HCT116 (cell line): ENCODE data around the gene HADH. TPM values are rescaled to one million over a fixed set of nuclear protein-coding genes. Genes with fewer than 3 reads are reported as not detected.

ENCODE experiments used
- ATAC-seq: fragments of 200-7000 bp; cut with Tn5 transposase; 2 replicates; pipeline ENCODE4 v1.9.1; 2020; ENCODE audit warnings: mild to moderate bottlenecking, moderate library complexity
- BruUV-seq: library from RNA; stranded (reverse); fragments of 400-500 nt; replicated peaks from 2 replicates; lab custom pipeline; 2021; lab: Mats Ljungman, UMichigan
- CTCF ChIA-PET: fragments of 300-600 bp; sonication (Branson Sonifier 250); formaldehyde crosslinking; loops from one replicate; lab custom pipeline; 2021; ENCODE audit warnings: antibody characterized with exemption; lab: Charles Lee
- POLR2A ChIA-PET: fragments of 300-600, 350-600 bp; sonication (Branson Sonifier 250); formaldehyde crosslinking; loops from one replicate; lab custom pipeline; 2021; ENCODE audit warnings: antibody characterized with exemption; lab: Charles Lee
- RAD21 ChIA-PET, 2 experiments: fragments of 300-600 bp; sonication (Branson Sonifier 250); formaldehyde crosslinking; loops; one replicate each; lab custom pipeline; 2023; ENCODE audit warnings: low total read pairs in 2 of 2; ENCODE audit not compliant: uncharacterized antibody in 2 of 2, unreplicated experiment in 2 of 2, low non-redundant PET in 1 of 2; lab: Charles Lee
- DNase-seq: peaks from one replicate; pipeline ENCODE4 v3.0.0-alpha.2; 2010; ENCODE audit warnings: low read depth, low spot score
- H2AFZ ChIP-seq: fragments of 200-600 bp; shearing (Covaris generic), sonication (generic); 2 replicates; pipeline ENCODE4 v1.6.1; 2017; ENCODE audit warnings: low read depth, mixed run types, mixed read lengths, antibody characterized with exemption, low read length; ENCODE audit not compliant: poor library complexity, severe bottlenecking
- H3K27ac ChIP-seq: 2 replicates; pipeline ENCODE4 v1.5.1; 2012; ENCODE audit warnings: low read depth, low read length
- H3K27me3 ChIP-seq: fragments of 200-600 bp; sonication (generic); 2 replicates; pipeline ENCODE4 v1.6.1; 2016; ENCODE audit warnings: mixed run types, low read length, mixed read lengths; ENCODE audit not compliant: insufficient read depth
- H3K36me3 ChIP-seq, 2 experiments: fragments of 200-500 bp in 1 of 2; fragments of 200-600 bp in 1 of 2; sonication (Bioruptor generic) in 1 of 2; sonication (generic) in 1 of 2; 2 replicates each; pipeline versions ENCODE4 v1.5.1 to v1.6.1; 2014 to 2016; ENCODE audit warnings: low read length in 2 of 2, inconsistent platforms in 1 of 2, mixed read lengths in 1 of 2, mixed run types in 1 of 2; ENCODE audit not compliant: insufficient read depth in 2 of 2, control insufficient read depth in 1 of 2
- H3K4me1 ChIP-seq, 2 experiments: fragments of 200-600 bp in 1 of 2; sonication (generic) in 1 of 2; 2 replicates each; pipeline versions ENCODE4 v1.5.1 to v1.6.1; 2012 to 2017; ENCODE audit warnings: low read length in 2 of 2, inconsistent platforms in 1 of 2, mild to moderate bottlenecking in 1 of 2, mixed read lengths in 1 of 2, mixed run types in 1 of 2, moderate library complexity in 1 of 2; ENCODE audit not compliant: insufficient read depth in 2 of 2, control insufficient read depth in 1 of 2
- H3K4me2 ChIP-seq: fragments of 200-600 bp; sonication (generic); 2 replicates; pipeline ENCODE4 v1.6.1; 2017; ENCODE audit warnings: mixed run types, low read length, mixed read lengths
- H3K4me3 ChIP-seq, 2 experiments: fragments of 200-600 bp in 1 of 2; sonication (generic) in 1 of 2; replicated peaks in 1 of 2; 2 replicates each; pipeline ENCODE4 v1.5.1; 2011 to 2016; ENCODE audit warnings: low read length in 2 of 2, control low read depth in 1 of 2, low read depth in 1 of 2, mild to moderate bottlenecking in 1 of 2, mixed read lengths in 1 of 2, mixed run types in 1 of 2
- H3K79me2 ChIP-seq: fragments of 200-600 bp; sonication (generic); 2 replicates; pipeline ENCODE4 v1.6.1; 2017; ENCODE audit warnings: mild to moderate bottlenecking, mixed run types, low read length, moderate library complexity, mixed read lengths; ENCODE audit not compliant: insufficient read depth
- H3K9ac ChIP-seq: fragments of 200-600 bp; sonication (generic); 2 replicates; pipeline ENCODE4 v1.6.1; 2016; ENCODE audit warnings: low read length, mixed read lengths
- H3K9me2 ChIP-seq: fragments of 200-600 bp; sonication (generic), shearing (Covaris generic); 2 replicates; pipeline ENCODE4 v1.6.1; 2017; ENCODE audit warnings: mixed run types, mild to moderate bottlenecking, moderate library complexity; ENCODE audit not compliant: insufficient read depth
- H3K9me3 ChIP-seq, 2 experiments: fragments of 200-500 bp in 1 of 2; fragments of 200-600 bp in 1 of 2; sonication (Bioruptor generic) in 1 of 2; sonication (generic) in 1 of 2; 2 replicates each; pipeline ENCODE4 v1.6.1; 2014 to 2017; ENCODE audit warnings: low read length in 2 of 2, mixed read lengths in 2 of 2, inconsistent platforms in 1 of 2, low read depth in 1 of 2, mild to moderate bottlenecking in 1 of 2, mixed run types in 1 of 2, moderate library complexity in 1 of 2; ENCODE audit not compliant: control insufficient read depth in 1 of 2, insufficient read depth in 1 of 2
- H4K20me1 ChIP-seq: fragments of 200-600 bp; sonication (generic), shearing (Covaris generic); 2 replicates; pipeline ENCODE4 v1.6.1; 2017; ENCODE audit warnings: mixed run types, mild to moderate bottlenecking, moderate library complexity; ENCODE audit not compliant: insufficient read depth
- ELF1 ChIP-seq: IDR thresholded peaks from 2 replicates; pipeline ENCODE4 v1.6.1; 2012; ENCODE audit warnings: low read depth, borderline replicate concordance
- POLR2A ChIP-seq: IDR thresholded peaks from 2 replicates; pipeline ENCODE4 v1.7.0; 2011; ENCODE audit warnings: borderline replicate concordance; ENCODE audit not compliant: insufficient read depth, insufficient read length; ENCODE audit errors: extremely low read depth
- POLR2AphosphoS5 ChIP-seq: IDR thresholded peaks from 2 replicates; pipeline ENCODE4 v1.6.1; 2011; ENCODE audit warnings: mild to moderate bottlenecking, low read depth, low read length, moderate library complexity
- YY1 ChIP-seq: IDR thresholded peaks from 2 replicates; pipeline ENCODE4 v1.6.1; 2011; ENCODE audit warnings: low read length, low read depth, moderate library complexity, mild to moderate bottlenecking; ENCODE audit not compliant: insufficient replicate concordance; ENCODE audit errors: extremely low read depth
- intact Hi-C: fragments of 100-400 bp; cut with micrococcal nuclease; formaldehyde crosslinking; loops from 2 replicates; pipeline ENCODE4 v1.10.0; 2022
- total RNA-seq: library from RNA; stranded (reverse); gene quantifications from one replicate; pipeline ENCODE4 v1.2.1, GENCODE V29; 2021; ENCODE audit not compliant: unreplicated experiment
- TF ChIP-seq, protein P1 (sequence below), 3 experiments: fragments of 200-600 bp in 1 of 3; sonication (generic) in 1 of 3; IDR thresholded peaks in 2 of 3; conservative IDR thresholded peaks in 1 of 3; 2 replicates each; pipeline ENCODE4 v1.5.1; 2012 to 2017; ENCODE audit warnings: low read depth in 2 of 3, low read length in 2 of 3, antibody characterized with exemption in 1 of 3, borderline replicate concordance in 1 of 3, control low read depth in 1 of 3, mild to moderate bottlenecking in 1 of 3, mixed read lengths in 1 of 3, mixed run types in 1 of 3, moderate library complexity in 1 of 3; ENCODE audit not compliant: insufficient read depth in 1 of 3
- TF ChIP-seq, protein P2 (sequence below): IDR thresholded peaks from 2 replicates; pipeline ENCODE4 v1.6.1; 2012; ENCODE audit warnings: low read depth

HADH gene
- total RNA-seq, 1 experiment from 2014 or later: 30.2 TPM

DNA sequence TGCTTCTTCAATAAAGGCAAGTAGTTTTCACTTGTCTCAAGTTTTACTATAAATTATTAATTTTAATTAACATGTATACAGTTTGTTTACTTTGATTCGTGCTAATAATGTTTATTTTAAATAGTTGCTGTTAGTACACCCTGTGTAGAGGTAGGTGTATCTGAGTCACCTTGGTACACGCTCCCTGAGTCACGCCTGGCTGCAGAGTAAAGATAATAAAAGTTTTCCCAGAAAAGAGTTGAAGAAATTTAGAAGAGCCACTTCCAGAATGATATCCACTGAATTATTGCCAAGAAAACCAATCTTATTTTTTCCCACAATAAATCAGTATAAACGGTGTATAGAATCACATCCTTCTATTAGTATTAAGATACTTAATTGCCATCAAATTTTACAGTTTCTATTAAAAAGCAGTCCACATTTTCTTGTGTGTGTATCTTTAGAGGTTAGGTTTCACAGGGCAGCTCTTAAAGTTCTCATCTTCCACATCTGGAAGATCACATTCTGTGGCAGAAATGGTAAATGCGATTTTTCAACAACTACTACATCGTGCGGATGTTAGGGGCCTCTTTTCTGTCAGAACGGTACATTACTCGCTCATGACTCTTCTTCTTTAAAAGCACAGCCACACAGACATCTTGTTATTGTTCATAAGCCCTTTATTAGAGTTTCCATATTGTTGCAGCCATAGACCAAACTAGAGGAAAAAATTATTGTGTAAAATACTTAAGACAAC is 55.4 kb downstream of the HADH start (continued):
- no peak for TF ChIP-seq POLR2AphosphoS5

DNA sequence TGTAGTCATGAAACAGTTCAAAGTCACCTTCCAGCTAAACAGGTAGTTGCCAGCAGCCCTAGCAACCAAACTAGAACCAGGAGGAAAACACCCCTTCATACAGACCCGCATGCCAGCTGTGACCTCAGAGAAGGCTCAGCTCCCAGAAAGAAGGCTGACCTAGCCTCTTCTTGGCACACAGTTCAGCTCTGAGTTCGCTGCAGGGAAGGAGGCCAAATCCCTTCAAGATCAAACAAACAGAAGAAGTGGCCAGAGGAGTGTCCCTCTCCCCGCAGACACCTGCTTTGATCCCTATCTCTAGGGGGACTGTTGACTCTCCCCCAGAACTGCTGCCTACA is 56.0 kb downstream of the HADH start:
- H3K4me2 ChIP-seq: no peak overlapping the region
- POLR2A ChIA-PET: no interaction called here
- H3K9me2 ChIP-seq: no peaks in the 10 kb centered on the region
- no peaks in the 10 kb centered on the region for H4K20me1 ChIP-seq
- no peaks in the 10 kb centered on the region for H3K9me3 ChIP-seq
- RAD21 ChIA-PET: no interaction called here
- H3K4me3 ChIP-seq: no peak overlapping the region
- CTCF ChIA-PET: interaction anchor here (1.6 kb wide), 1 partner anchor 9 kb away, joined by 3 read pairs; no protein-coding TSS in a partner anchor
- BruUV-seq: no TSS peak
- DNase-seq: no peak
- no peaks in the 10 kb centered on the region for H3K36me3 ChIP-seq
- H2AFZ ChIP-seq: no peak overlapping the region
- H3K27ac ChIP-seq: no peak overlapping the region
- intact Hi-C loops: no loop called here
- no peaks in the 10 kb centered on the region for H3K27me3 ChIP-seq
- peaks cover 3 to 5% of the 10 kb centered on the region in 2 experiments; a peak in 3 of 4 replicates for H3K4me1 ChIP-seq
- no peak for ATAC-seq
- no peak overlapping the region for H3K9ac ChIP-seq
- H3K79me2 ChIP-seq: no peaks in the 10 kb centered on the region
- TF ChIP-seq, protein P1, sequence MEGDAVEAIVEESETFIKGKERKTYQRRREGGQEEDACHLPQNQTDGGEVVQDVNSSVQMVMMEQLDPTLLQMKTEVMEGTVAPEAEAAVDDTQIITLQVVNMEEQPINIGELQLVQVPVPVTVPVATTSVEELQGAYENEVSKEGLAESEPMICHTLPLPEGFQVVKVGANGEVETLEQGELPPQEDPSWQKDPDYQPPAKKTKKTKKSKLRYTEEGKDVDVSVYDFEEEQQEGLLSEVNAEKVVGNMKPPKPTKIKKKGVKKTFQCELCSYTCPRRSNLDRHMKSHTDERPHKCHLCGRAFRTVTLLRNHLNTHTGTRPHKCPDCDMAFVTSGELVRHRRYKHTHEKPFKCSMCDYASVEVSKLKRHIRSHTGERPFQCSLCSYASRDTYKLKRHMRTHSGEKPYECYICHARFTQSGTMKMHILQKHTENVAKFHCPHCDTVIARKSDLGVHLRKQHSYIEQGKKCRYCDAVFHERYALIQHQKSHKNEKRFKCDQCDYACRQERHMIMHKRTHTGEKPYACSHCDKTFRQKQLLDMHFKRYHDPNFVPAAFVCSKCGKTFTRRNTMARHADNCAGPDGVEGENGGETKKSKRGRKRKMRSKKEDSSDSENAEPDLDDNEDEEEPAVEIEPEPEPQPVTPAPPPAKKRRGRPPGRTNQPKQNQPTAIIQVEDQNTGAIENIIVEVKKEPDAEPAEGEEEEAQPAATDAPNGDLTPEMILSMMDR (IDR thresholded peaks at IDR 0.05 in 2 of 3, conservative IDR thresholded peaks at IDR 0.05 in 1 of 3; ENCODE audit: borderline replicate concordance in 1 of 3, insufficient read depth in 1 of 3, low read depth in 2 of 3, low read length in 2 of 3): no peak
- TF ChIP-seq YY1 (no peak), ELF1 (no peak), POLR2A (no peak)
- TF ChIP-seq, protein P2, sequence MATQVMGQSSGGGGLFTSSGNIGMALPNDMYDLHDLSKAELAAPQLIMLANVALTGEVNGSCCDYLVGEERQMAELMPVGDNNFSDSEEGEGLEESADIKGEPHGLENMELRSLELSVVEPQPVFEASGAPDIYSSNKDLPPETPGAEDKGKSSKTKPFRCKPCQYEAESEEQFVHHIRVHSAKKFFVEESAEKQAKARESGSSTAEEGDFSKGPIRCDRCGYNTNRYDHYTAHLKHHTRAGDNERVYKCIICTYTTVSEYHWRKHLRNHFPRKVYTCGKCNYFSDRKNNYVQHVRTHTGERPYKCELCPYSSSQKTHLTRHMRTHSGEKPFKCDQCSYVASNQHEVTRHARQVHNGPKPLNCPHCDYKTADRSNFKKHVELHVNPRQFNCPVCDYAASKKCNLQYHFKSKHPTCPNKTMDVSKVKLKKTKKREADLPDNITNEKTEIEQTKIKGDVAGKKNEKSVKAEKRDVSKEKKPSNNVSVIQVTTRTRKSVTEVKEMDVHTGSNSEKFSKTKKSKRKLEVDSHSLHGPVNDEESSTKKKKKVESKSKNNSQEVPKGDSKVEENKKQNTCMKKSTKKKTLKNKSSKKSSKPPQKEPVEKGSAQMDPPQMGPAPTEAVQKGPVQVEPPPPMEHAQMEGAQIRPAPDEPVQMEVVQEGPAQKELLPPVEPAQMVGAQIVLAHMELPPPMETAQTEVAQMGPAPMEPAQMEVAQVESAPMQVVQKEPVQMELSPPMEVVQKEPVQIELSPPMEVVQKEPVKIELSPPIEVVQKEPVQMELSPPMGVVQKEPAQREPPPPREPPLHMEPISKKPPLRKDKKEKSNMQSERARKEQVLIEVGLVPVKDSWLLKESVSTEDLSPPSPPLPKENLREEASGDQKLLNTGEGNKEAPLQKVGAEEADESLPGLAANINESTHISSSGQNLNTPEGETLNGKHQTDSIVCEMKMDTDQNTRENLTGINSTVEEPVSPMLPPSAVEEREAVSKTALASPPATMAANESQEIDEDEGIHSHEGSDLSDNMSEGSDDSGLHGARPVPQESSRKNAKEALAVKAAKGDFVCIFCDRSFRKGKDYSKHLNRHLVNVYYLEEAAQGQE: no peak
